Bone marrow (tissue), 2 donors: ENCODE measurements around the gene ECT2.
"Not testable (repeated sequence)": the region's sequence is repeated elsewhere in the genome, so short reads cannot be mapped to it uniquely, and the experiment has no call there.

Experiments
- DNase-seq, 2 donors: peaks; one replicate each; lab custom pipeline; 2025; lab: John Stamatoyannopoulos, UW

ECT2 gene, protein sequence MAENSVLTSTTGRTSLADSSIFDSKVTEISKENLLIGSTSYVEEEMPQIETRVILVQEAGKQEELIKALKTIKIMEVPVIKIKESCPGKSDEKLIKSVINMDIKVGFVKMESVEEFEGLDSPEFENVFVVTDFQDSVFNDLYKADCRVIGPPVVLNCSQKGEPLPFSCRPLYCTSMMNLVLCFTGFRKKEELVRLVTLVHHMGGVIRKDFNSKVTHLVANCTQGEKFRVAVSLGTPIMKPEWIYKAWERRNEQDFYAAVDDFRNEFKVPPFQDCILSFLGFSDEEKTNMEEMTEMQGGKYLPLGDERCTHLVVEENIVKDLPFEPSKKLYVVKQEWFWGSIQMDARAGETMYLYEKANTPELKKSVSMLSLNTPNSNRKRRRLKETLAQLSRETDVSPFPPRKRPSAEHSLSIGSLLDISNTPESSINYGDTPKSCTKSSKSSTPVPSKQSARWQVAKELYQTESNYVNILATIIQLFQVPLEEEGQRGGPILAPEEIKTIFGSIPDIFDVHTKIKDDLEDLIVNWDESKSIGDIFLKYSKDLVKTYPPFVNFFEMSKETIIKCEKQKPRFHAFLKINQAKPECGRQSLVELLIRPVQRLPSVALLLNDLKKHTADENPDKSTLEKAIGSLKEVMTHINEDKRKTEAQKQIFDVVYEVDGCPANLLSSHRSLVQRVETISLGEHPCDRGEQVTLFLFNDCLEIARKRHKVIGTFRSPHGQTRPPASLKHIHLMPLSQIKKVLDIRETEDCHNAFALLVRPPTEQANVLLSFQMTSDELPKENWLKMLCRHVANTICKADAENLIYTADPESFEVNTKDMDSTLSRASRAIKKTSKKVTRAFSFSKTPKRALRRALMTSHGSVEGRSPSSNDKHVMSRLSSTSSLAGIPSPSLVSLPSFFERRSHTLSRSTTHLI

DNA sequence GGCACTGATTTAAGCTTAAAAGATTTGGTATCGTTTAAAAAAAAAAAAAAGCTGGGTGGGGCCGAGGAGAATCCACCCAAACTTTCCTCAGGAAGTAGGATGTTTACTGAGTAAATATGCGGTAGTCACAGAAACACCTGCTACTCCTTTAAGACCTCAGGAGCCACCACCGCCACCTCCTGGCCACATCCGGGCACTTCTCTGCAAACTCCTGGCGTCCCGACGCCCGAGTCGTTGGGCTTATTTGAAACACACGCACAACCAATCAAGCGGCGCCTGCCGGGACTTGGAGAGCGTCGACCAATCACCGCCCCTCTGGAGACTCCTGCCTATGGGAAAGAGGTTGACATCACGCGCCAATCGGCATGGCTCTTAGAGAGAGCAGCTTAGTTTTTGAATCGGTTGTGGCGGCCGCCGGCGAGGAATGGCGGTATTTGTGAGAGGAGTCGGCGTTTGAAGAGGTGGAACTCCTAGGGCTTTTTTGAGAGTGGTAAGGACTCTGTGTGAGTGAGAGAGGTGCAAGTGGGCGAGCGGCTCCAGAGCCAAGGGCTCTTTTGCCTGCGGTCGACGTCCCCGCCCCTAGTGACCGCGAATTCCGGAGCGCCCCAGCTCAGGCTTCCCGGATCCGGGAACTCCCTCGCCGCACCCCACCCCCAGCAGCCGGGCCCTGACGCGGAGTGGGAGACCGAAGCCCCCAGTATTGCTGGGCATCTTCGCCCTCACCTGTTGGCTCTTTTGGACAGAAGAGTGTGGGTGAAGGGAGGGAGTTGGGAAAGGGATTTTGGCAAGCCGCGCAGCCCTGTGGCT lies at the start of gene ECT2:
TSS of gene ECT2 (plus strand) at position 359 of the 807 bp plus-strand sequence. CDS start 3,805 bp downstream, outside the sequence.
- DNase-seq, result peak; percentile 76 to 99

DNA sequence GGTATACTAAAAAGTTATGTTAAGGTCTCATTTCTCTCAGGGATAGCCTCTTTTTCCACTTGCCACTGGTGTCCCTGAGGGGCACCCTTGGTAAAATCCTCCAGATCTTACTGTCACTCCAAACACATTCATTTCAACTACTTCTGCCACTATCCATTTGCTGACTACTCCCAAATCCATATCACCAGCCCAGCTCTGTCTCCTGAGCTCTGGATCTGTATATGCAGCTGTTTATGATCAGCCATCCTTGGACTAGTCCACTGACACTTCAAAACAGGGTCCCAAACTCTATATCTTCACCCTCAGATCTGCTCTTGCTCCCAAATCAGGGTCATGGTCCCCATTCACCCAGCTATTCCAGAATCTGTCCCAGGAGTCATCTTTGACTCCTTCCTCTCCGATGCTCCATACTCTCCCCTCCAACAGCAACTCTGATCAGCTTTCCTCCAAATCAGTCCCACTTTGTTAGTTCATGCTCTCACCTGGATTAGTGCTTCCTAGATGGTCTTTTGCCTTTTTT lies 49.5 kb upstream of the ECT2 start:
- DNase-seq, result no peak

DNA sequence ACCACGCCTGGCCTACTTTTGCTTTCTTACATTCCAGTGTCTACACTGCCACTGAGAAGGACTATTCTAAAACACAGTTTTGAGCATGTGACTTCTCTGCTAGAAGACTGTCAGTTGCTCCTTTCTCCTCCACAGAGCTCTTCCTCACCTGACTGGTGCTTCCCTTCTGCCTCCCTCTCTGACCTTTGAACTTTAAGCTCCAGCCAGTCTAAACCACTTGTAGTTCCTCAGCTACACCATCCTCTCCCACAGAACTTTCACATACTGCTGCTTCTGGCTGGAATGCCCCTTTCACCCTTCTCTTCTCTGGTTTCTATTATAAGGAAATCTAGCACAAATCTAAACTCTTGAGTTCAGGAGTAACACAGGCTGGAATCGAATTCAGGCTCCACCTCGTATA lies 48.8 kb upstream of the ECT2 start:
- DNase-seq, result no peak

DNA sequence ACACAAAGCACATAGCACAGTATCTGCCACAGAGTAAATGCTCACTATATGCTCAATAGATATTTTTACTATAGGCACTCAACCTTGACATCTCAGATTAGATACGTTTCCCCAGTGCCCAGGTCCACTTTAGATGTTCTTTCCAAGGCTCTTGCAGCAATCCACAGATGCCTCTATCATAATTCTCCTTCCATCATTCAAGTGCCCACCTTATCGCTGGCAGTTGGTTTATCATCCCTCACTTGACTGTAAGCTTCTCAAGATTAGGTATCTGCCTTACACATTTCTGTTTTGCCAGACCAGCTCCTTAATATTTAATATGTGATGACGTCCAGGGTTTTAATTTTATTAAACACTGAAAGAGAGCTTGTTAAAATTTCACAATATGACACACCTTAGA lies 48.3 kb upstream of the ECT2 start:
- no peak for DNase-seq

DNA sequence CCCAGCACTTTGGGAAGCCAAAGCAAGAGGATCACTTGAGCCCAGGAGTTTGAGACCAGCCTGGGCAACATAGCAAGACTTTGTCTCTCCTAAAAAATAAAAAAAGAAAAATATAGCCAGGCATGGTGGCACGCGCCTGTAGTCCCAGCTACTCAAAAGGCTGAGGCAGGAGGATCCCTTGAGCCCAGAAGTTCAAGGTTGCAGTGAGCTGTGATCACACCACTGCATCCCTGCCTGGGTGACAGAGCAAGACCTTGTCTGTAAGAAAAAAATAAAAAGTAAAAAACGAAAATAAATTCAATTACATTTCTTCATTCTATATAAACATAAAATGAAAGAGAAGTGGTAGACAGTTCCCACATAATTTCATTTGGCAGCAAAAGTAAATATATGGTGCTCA lies 47.8 kb upstream of the ECT2 start:
- not testable (repeated sequence) for DNase-seq

DNA sequence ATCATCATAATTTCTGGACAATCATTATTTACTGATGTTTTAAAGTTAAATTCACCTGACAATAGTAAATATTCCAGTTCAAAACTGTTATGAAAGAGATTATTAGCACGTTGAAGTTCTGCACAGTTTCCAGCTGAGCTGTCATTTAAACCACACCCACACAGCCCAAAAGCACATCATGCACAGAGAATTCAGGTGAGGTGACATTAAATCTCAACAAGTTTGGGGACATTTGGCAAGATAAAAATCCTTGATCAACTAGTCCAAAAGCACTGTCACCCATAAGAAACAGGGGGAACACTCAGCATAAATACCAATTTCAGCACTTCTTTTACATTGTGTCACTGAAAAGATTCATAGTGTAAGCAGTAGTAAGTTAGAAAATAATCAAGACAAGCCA lies 46.5 kb upstream of the ECT2 start:
- no peak for DNase-seq

DNA sequence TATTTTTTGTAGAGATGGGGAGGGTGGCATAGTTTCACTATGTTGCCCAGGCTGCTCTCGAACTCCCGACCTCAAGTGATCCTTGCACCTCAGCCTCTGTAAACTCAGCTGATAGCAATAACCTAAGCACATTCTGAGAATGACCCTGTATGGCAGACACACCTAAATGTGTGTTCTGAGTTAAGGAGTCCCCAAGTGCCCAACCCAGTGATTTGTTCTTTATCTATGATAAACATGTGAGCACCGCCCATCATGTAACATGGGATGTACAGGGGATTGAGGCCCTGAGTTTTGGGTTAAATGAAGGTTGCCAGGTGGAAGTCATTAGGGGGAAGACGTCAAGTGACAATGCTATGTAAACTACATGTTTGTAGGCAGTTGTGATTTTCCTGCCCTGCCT lies 45.4 kb upstream of the ECT2 start:
- no peak for DNase-seq

DNA sequence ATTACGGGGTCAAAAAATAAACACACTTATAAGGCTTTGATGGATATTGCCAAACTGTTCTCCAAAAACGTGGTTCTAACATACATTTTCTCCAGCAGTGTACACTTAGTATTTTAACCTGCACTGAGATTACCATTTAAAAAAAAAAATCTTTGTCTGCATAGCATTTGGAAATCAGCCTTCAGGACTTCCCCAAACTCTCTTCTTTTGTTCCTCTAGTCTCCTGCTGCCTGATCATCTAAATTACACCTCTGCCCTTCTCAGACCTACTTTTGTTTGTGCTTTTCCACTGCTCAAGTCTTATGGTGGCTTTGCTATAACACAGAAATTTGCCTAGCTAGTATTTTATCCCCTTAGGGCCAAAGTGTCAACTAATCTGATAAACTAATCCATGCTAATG lies 43.5 kb upstream of the ECT2 start:
- no peak for DNase-seq

DNA sequence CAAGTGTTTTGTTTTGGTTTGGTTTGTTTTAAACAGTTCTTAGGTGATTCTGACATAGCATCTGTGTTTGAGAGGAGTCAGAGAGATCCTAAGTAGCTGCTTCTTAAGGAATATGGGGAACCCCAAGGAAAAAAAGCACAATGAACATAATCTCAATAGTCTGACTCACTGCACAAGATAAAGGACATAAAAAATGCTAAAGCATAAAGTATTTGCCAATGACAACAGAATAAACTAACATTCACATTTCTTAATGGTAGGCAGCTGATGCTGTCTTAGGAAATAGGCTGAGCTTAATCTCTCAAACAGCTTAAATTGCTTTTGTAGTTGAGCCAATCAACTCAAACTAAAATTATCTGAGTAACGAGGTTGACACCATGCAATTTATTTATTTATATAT lies 42.6 kb upstream of the ECT2 start:
- no peak for DNase-seq

DNA sequence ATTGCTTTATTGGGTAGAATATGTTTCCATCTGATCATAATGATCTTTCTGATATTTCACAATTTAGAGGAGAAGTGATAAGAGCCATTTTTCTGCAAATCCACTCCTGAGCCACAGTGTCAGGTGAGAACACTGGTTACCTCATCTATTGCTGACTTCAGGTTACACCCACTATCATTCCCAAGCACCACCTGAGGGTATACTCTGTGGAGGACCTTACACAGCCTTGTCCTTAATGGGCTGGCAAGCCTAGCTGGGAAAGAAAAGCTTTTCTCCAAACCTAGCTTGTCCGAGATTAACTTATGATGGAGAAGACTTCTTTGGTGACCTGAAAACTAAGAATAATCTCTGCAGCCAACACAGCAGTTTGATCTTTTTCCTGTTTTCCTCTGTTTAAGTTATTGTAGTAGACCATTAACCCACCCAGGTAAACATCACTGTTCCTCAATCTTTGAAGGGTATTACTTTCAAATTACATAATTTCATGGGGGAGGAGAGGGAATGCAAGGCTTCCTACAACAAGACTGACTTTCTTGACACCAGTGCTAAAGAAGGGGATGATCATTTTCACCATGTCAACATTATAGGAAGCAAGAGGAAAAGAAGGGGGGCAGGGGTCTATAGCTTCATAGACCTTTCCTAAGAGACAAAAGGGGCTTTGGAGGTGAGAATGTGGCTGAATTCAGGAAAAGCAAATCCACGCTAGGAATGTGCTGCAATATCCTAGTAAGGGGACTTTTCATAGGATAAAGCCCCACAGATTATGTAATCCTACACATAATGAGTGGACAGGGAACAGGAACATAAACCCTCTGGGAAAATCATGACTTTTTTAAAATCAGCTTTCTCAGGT lies 41.4 kb upstream of the ECT2 start:
- DNase-seq, result no peak

DNA sequence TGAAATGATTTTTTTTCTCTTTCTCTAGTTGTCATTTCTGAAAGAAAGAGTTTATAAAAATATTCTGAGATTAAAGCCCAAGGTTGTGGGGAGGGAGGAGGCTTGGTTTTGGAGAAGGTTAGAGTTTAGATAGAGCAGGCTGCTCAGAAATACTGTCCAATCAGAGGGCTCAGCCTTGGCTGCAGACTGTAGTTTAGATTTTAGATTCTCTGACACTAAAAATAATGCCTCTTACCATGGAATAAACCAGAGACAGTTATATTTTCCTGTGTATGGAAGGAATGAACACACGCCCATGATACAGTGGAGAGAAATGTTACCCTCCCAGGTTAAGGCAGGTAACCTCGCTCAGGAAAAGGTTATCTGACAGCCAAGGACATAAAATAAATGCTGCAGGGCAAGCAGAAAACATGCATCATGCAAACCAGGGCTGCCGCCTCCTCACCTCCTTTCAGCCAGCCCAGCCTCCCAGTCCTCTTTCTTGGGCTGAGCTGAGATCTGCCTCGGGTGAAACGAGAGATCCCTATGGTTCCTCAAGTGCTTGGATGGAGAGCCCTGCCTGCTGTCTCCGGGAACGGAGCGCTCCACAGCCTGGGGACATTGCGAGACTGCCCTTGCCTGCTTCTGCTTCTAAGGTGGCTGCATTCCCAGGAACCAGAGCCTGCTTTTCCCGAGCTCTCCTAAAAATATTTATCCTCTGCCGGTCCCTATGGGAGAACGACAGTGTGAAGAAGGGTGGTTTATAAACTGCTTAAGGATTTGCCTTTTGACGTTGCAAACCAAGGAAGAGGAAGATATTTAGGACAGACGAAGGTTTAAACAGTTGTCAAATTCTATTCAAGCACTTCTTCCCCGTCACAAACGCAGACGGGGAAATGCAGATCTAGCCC lies 40.5 kb upstream of the ECT2 start:
- no peak for DNase-seq

DNA sequence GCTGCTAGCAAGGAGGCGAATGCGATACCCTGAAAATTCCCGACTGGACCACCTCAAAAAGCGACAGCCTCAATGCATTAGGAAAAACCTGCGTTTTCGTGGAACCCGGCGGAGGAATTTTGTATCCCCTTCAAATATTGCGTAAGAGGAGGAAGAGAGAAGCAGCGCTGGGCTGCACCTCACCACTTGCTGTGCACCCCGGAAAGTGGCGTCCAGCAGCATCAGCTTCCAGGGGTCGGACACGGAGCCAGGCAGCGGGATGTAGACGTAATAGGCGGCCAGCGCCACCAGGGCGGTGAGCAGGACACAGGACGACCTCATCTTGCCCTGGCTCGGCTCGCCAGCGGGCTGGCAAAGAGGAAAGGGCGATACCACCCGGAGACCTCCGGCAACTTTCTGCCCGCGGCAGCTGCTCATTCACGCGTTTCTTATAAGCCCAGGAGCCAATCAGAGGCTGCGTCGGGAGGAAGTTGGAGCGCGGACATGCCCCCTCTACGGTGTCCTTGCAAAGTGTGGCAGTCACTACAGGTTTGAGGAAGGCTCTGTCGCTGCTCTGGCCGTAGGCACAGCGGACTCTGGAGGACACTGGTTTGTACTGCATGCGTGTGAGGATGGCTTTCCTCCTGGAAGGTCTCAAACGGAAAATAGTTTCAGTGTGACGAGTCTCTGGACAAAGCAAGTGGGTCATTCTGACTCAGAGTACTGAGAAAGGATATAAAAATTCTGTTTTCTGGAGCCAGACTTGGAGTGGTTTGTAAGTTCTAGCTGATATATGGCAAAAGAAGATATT lies 39.7 kb upstream of the ECT2 start, which contains the start of gene NCEH1:
TSS of gene NCEH1 (minus strand) at position 404 of the 790 bp plus-strand sequence. CDS start at position 321, 83 bp downstream.
- DNase-seq, result peak; percentile 56 to 97

DNA sequence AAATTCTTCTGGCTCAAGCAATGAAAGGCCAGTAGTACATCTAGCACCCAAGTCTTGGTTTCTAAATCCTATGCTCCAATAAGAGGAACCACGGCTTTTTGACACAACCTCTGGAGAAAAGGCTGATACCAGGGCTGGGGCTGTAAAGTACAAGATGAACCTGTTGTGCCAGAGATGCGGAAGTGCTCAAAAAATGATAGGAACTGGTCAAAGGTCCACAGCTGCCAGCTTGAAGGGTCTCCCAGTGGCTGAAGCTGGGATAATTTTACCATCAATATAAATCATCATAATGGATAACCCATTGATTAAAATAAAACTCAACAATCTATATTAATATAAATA lies 39.1 kb upstream of the ECT2 start:
- peak in 1 of 2 donors; percentile 81 for DNase-seq

DNA sequence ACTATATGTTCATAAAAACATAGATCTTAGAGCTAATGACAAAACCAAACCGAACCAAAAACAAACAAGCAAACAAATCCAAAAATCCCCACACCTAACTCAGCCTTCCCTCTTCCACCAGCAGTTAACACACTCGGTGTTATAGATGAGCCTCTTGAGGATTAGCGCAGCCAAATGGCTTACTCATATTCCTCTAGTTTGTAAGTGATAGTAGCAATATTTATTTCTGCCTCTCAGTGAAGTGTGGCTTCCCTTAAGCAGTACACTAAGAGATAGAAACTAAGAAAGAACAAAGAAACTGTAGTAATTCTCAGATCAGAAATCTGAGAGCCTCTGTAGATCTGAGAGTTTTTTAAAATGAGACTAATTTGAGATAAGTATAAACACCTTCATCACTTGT lies 37.2 kb upstream of the ECT2 start:
- DNase-seq, result no peak

DNA sequence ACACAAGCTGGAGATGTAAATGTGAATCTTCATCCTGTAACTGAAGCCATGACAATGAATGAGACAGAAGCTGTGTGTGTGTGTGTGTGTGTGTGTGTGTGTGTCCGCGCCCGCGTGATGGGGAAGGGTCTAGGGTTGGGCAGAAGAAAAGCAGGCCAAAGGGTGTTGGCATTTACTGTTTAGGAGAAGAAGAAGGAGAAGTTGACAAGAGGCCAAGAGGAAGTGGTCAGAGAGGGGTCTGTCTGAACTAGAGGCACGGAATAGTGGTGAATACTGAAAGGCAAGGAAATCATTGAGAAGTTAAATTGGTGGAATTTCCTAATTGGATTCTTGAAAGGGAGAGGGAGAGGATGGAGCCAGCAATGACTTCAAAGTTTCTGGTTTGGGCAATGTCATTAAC lies 34.0 kb upstream of the ECT2 start:
- peak; percentile 13 to 57 for DNase-seq

DNA sequence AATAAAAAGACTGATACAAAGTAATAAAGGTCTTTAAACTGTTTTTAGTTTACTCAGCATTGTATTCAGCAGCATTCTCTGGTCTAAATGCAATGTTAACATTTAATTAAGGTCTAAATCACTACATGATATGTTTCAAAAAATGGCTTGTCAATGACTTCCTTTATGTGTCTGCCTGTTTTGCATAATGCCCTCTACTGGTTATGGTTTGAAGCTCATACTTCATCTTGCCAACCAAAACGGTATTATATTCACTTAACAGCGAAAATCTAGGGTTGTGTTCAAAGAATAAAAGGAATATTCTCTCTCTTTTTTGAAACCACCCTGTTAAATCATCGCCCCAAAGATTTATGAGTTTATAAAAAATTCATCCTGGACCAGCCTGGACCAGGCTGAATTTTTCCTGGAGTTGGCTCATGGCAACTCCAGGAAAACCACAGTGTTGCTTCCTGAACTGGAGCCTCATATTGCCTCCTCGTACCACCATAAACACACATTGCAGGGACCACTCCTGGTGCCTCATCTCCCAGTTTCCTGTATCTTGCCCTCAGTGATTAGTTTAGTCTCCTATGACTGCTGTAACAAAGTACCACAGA lies 32.9 kb upstream of the ECT2 start:
- no peak for DNase-seq

DNA sequence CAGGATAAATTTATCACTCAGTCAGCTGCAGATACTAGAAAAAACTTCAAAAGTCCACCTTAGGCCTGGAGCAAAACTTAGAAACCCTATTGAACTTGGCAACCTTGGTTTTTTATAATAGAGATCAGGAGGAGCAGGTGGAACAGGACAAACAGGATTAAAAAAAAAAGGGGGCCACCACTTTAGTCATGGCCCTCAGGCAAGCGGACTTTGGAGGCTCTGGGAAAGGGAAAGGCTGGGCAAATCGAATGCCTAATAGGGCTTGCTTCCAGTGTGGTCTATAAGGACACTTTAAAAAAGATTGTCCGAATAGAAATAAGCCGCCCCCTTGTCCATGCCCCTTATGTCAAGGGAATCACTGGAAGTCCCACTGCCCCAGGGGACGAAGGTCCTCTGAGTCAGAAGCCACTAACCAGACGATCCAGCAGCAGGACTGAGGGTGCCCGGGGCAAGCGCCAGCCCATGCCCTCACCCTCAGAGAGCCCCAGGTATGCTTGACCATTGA lies 27.9 kb upstream of the ECT2 start:
- not testable (repeated sequence) for DNase-seq

DNA sequence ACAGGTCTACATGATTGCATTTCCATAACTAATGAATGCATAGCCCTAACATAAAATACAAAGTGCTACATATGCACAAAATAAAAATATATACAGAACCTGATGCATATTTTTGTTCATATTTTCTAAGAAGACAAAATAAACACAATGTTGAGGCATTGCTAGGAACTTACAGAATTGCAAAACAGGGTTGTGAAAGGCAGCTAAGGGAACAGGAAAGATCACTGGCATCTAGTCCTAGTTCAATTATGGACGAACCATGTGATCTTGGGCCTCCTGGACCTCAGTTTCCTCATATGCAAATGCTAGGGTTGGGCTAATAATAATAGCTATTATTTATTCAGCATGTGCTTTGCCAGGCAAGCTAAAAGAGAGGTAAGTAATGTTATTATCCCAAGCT lies 24.1 kb upstream of the ECT2 start:
- DNase-seq, result no peak

DNA sequence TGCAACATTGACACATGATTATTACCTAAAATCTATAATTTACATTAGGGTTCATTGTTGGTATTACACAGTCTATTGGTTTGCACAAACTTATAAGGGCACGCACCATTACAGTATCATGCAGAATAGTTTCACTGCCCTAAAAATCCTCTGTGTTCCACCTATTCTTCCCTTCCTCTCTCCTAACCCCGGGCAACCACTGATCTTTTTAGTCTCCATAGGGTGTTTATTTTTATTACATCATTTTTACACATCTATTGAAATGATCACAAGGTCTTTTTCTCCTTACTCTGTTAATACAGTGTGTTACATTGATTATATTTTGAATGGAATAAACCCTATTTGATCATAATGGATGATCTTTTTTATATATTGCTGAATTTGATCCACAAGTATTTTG lies 15.5 kb upstream of the ECT2 start:
- DNase-seq, result no peak
